Measurements from ENCODE around the gene KRT36. TPM values are rescaled to one million over a fixed set of nuclear protein-coding genes. Genes with fewer than 3 reads are reported as not detected.

Gene KRT36
- total and polyA plus RNA-seq, 7 donors, result 0.04 TPM; not detected in 6

DNA sequence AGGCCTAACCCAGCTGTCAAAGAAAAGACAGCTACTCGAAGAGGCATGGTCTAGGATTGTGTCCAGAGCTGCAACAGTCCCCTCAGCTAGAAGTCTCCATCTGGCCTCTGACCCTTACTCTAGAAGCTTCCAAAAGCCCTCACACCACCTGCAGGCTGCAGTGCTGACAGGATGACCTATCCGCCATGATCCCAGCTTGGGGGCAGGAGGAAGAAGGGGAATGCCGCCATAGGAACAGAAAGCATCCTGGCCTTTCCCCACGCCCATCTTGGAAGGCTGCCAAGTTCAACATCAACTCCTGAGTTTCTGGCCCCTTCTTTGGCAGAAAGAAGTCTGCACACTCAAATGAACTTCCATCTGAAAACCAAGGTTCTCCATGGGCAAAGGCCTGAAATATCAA lies 3.1 kb upstream of the KRT36 start:
- no peaks in the 10 kb centered on the region for H3K4me1 ChIP-seq
- H3K4me3 ChIP-seq, result no peak overlapping the region
- no peak overlapping the region for H3K27ac ChIP-seq
- TF ChIP-seq, protein P1, sequence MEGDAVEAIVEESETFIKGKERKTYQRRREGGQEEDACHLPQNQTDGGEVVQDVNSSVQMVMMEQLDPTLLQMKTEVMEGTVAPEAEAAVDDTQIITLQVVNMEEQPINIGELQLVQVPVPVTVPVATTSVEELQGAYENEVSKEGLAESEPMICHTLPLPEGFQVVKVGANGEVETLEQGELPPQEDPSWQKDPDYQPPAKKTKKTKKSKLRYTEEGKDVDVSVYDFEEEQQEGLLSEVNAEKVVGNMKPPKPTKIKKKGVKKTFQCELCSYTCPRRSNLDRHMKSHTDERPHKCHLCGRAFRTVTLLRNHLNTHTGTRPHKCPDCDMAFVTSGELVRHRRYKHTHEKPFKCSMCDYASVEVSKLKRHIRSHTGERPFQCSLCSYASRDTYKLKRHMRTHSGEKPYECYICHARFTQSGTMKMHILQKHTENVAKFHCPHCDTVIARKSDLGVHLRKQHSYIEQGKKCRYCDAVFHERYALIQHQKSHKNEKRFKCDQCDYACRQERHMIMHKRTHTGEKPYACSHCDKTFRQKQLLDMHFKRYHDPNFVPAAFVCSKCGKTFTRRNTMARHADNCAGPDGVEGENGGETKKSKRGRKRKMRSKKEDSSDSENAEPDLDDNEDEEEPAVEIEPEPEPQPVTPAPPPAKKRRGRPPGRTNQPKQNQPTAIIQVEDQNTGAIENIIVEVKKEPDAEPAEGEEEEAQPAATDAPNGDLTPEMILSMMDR (IDR thresholded peaks at IDR 0.05), result no peak
- DNase-seq (no peak), ATAC-seq (no peak)
- intact Hi-C loops (cut with DNase I), result no loop called here
- peaks cover 0 to 4% (median 0%) of the 10 kb centered on the region in 3 donors for H3K27me3 ChIP-seq (ENCODE audit: insufficient read depth in 3 of 3, low read length in 2 of 3)
- no peaks in the 10 kb centered on the region for H3K9me3 ChIP-seq
- H3K36me3 ChIP-seq (ENCODE audit: insufficient read depth in 1 of 2, low read depth in 1 of 2), result no peaks in the 10 kb centered on the region
- 35 to 44% (median 44%) methylated on average over 4 of the region's 4 CpGs for WGBS, 3 donors

DNA sequence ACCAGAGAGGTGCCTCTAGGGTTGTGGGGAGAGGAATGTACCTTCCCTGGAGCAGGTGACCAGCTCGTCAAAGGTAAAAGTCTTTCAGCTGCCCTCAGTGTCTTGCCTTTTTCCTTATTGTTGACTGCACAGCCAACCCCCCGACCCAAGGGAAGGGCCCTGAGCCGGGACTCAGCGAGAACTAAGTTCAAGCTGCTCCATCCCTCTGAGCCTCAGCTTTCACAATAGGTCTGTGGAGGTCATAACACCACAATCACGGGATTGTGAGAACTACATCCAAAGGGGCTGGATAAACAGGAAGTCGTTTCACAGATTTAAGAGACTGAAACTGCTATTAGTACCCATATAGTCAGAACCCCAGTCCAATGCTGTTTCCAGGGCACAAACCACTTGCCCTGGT lies 2.6 kb upstream of the KRT36 start:
- no peak overlapping the region for H3K27ac ChIP-seq
- TF ChIP-seq, protein P1 (IDR thresholded peaks at IDR 0.05), result no peak
- ATAC-seq, result no peak
- peaks cover 0 to 4% (median 0%) of the 10 kb centered on the region in 3 donors for H3K27me3 ChIP-seq (ENCODE audit: insufficient read depth in 3 of 3, low read length in 2 of 3)
- H3K9me3 ChIP-seq, result no peaks in the 10 kb centered on the region
- 52 to 59% (median 55%) methylated on average over 6 of the region's 6 CpGs for WGBS, 3 donors
- H3K4me1 ChIP-seq, result no peaks in the 10 kb centered on the region
- no peak for DNase-seq
- H3K4me3 ChIP-seq, result no peak overlapping the region
- intact Hi-C loops (cut with DNase I), result no loop called here
- H3K36me3 ChIP-seq (ENCODE audit: insufficient read depth in 1 of 2, low read depth in 1 of 2), result no peaks in the 10 kb centered on the region

DNA sequence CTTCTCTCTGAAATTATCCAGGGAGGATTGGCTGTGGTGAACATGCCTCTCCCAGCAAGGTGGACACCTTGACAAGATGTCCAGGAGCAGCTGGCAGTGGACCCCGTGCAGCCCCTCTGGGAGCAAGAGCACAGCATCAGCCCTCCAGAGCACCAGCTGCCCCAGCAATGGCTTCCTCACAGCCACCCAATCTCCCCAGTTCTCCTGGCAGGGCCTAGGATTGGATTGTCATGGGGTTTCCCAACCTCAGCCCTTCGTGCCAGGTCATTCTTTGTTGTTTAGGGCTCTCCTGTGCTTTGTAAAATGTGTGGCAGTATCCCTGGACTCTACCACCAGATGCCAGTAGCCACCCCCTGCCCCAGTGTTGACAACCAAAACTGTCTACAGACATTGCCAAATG lies 1.8 kb upstream of the KRT36 start:
- no peak overlapping the region for H3K27ac ChIP-seq
- no peak for ATAC-seq
- 59 to 75% (median 67%) methylated on average over 2 of the region's 2 CpGs for WGBS, 3 donors
- H3K9me3 ChIP-seq, result no peaks in the 10 kb centered on the region
- intact Hi-C loops (cut with DNase I), result no loop called here
- no peaks in the 10 kb centered on the region for H3K36me3 ChIP-seq (ENCODE audit: insufficient read depth in 1 of 2, low read depth in 1 of 2)
- peaks cover 0 to 4% (median 0%) of the 10 kb centered on the region in 3 donors for H3K27me3 ChIP-seq (ENCODE audit: insufficient read depth in 3 of 3, low read length in 2 of 3)
- TF ChIP-seq, protein P1 (IDR thresholded peaks at IDR 0.05), result no peak
- H3K4me3 ChIP-seq, result no peak overlapping the region
- H3K4me1 ChIP-seq, result no peaks in the 10 kb centered on the region
- DNase-seq, result no peak

DNA sequence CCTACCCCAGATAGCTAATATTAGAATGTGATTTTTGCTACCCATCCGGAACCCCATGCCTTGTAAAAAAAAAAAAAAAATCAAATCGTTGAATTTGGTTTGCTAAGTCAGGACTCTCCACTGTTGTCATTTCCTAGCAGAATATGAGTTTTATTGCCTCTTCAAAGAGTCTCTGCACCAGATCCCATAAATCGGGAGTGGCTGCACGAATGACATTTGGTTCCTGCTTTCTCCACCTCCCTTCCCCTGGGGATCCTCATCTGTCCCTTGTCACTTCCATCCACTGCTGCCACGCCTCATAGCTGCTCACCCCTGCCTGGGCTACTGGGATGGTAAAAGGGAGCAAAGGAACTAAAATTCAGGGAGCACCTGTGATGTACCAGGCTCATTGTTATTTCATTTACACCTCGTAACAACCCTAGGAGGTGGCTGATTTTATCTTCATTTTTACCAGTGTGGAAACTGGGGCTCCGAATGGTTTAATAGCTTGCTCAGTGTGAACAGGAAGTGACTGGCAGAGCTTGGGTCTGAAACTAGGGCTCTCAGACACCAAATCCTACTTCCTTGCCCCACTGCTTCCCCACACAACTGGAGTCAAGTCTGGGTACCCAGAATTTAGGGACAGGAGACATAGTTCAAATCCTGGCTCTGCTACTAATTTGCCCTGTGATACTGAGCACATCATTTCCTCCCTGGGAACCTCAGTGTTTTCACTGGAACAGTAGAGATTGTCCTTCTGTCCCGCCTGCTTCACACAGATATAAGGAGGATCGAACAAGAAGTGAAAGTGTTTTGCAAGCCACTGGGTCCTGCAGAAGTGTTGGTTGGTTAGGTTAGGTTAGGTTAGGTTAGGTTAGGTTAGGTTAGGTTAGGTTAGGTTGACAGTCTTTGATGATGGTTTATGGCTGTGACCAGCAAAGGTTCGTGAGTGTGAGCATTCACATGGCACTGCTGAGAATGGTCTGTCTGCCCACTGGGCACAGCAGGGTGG lies 585 bp upstream of the KRT36 start:
- H3K27ac ChIP-seq, result no peak overlapping the region
- no peaks in the 10 kb centered on the region for H3K36me3 ChIP-seq (ENCODE audit: insufficient read depth in 1 of 2, low read depth in 1 of 2)
- 74 to 87% (median 82%) methylated on average over 10 of the region's 10 CpGs for WGBS, 3 donors
- TF ChIP-seq, protein P1 (IDR thresholded peaks at IDR 0.05), result no peak
- intact Hi-C loops (cut with DNase I), result no loop called here
- peaks cover 0 to 4% (median 0%) of the 10 kb centered on the region in 3 donors for H3K27me3 ChIP-seq (ENCODE audit: insufficient read depth in 3 of 3, low read length in 2 of 3)
- no peak overlapping the region for H3K4me3 ChIP-seq
- no peaks in the 10 kb centered on the region for H3K4me1 ChIP-seq
- DNase-seq (no peak), ATAC-seq (no peak)
- no peaks in the 10 kb centered on the region for H3K9me3 ChIP-seq
